Mucosa of rectum (tissue), 2 donors: ENCODE measurements around the gene PAFAH1B2.
"Not testable (repeated sequence)": the region's sequence is repeated elsewhere in the genome, so short reads cannot be mapped to it uniquely, and the experiment has no call there.

ENCODE experiments used
- H3K27ac ChIP-seq, 2 donors: one replicate each; pipeline ENCODE4 v1.7.0; 2013; ENCODE audit warnings: inconsistent platforms in 2 of 2, low read depth in 2 of 2, low read length in 2 of 2
- H3K27me3 ChIP-seq, 2 donors: one replicate each; pipeline ENCODE4 v1.7.0; 2013; ENCODE audit warnings: low read length in 2 of 2; ENCODE audit not compliant: control insufficient read depth in 2 of 2, insufficient read depth in 2 of 2
- H3K36me3 ChIP-seq, 2 donors: one replicate each; pipeline ENCODE4 v1.7.0; 2013; ENCODE audit warnings: low read length in 2 of 2; ENCODE audit not compliant: control insufficient read depth in 2 of 2, insufficient read depth in 2 of 2
- H3K4me1 ChIP-seq, 2 donors: one replicate each; pipeline ENCODE4 v1.7.0; 2013; ENCODE audit warnings: low read length in 2 of 2, mild to moderate bottlenecking in 1 of 2; ENCODE audit not compliant: control insufficient read depth in 2 of 2, insufficient read depth in 2 of 2
- H3K4me3 ChIP-seq, 2 donors: one replicate each; pipeline ENCODE4 v1.7.0; 2013; ENCODE audit warnings: low read length in 2 of 2
- H3K9ac ChIP-seq, 2 donors: one replicate each; pipeline ENCODE4 v1.7.0; 2013; ENCODE audit warnings: low read length in 2 of 2, low read depth in 1 of 2, mild to moderate bottlenecking in 1 of 2
- H3K9me3 ChIP-seq, 2 donors: one replicate each; pipeline ENCODE4 v1.7.0; 2013; ENCODE audit warnings: low read length in 2 of 2; ENCODE audit not compliant: control insufficient read depth in 2 of 2
- donor health status: healthy.
- donor health status: Normal muscosa, but diverticular disease.

PAFAH1B2 gene

GRCh38 chr11:117100556-117100955 lies 43.5 kb upstream of the PAFAH1B2 start:
- Histone ChIP-seq H3K4me1 (peaks cover 21 to 24% of the 10 kb centered on the region in 2 donors), H3K27ac (no peak overlapping the region), H3K9ac (no peak overlapping the region), H3K9me3 (no peaks in the 10 kb centered on the region), H3K36me3 (no peaks in the 10 kb centered on the region), H3K27me3 (no peaks in the 10 kb centered on the region), H3K4me3 (no peak overlapping the region)

DNA sequence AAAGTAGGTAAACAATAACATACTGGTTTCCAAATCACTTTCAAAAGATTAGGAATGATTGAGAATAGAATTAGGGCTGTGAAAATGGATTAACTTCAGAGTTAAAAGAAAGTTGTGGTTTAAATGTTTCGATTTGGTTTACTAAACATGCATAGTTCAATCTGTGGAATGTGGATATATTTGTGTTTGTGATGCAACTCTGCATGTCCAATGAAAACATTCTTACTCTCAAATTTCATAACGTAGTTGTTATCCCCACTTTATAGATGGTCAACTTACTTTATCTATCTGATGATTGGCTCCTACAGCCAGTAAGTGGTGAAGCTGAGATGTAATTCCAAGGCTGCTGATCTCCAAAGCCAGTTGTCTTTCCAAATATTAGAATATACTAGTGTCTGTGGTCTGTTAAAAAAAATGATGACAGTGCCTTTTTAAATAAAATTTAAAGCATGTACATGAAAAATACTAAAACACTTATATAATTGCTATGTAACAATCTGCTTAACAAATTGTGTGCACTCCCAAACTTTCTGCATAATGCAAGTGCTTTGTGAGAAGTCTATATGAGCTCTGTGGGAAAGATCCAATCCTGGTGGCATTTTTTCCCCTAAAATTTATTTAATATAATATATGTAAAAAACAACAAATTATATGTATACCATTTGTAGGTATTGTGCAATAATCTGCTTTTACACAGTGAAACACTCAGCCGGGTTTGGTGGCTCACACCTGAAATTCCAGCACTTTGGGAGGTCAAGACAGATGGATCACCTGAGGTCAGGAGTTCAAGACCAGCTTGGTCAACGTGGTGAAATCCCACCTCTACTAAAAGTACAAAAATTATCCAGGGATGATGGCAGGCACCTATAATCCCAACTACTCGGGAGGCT lies 36.1 kb upstream of the PAFAH1B2 start:
- Histone ChIP-seq H3K9me3 (no peaks in the 10 kb centered on the region), H3K4me3 (no peak overlapping the region), H3K27ac (no peak overlapping the region), H3K36me3 (no peaks in the 10 kb centered on the region), H3K9ac (no peak overlapping the region), H3K27me3 (no peaks in the 10 kb centered on the region), H3K4me1 (peaks cover 0 to 2% of the 10 kb centered on the region in 2 donors)

GRCh38 chr11:117110294-117110950 lies 33.7 kb upstream of the PAFAH1B2 start:
- H3K9ac ChIP-seq, result no peak overlapping the region
- H3K27ac ChIP-seq, result no peak overlapping the region
- no peaks in the 10 kb centered on the region for H3K36me3 ChIP-seq
- H3K27me3 ChIP-seq, result no peaks in the 10 kb centered on the region
- no peak overlapping the region for H3K4me3 ChIP-seq
- no peaks in the 10 kb centered on the region for H3K9me3 ChIP-seq
- peaks cover 0 to 2% of the 10 kb centered on the region in 2 donors for H3K4me1 ChIP-seq

GRCh38 chr11:117112497-117112896 lies 31.6 kb upstream of the PAFAH1B2 start:
- H3K9ac ChIP-seq, H3K9me3 ChIP-seq, H3K4me3 ChIP-seq, H3K36me3 ChIP-seq, H3K27me3 ChIP-seq, H3K27ac ChIP-seq, H3K4me1 ChIP-seq: not testable (repeated sequence)

DNA sequence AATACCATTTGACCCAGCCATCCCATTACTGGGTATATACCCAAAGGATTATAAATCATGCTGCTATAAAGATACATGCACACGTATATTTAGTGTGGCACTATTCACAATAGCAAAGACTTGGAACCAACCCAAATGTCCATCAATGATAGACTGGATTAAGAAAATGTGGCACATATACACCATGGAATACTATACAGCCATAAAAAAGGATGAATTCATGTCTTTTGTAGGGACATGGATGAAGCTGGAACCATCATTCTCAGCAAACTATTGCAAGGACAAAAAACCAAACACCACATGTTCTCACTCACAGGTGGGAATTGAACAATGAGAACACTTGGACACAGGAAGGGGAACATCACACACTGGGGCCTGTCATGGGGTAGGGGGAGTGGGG lies 31.1 kb upstream of the PAFAH1B2 start:
- H3K4me3 ChIP-seq, H3K27me3 ChIP-seq, H3K36me3 ChIP-seq, H3K9me3 ChIP-seq, H3K27ac ChIP-seq, H3K4me1 ChIP-seq, H3K9ac ChIP-seq: not testable (repeated sequence)

GRCh38 chr11:117117681-117118080 lies 26.4 kb upstream of the PAFAH1B2 start:
- H3K27ac ChIP-seq, result no peak overlapping the region
- H3K4me1 ChIP-seq, result no peaks in the 10 kb centered on the region
- H3K27me3 ChIP-seq, result no peaks in the 10 kb centered on the region
- H3K36me3 ChIP-seq, result no peaks in the 10 kb centered on the region
- no peaks in the 10 kb centered on the region for H3K9me3 ChIP-seq
- no peak overlapping the region for H3K4me3 ChIP-seq
- no peak overlapping the region for H3K9ac ChIP-seq

DNA sequence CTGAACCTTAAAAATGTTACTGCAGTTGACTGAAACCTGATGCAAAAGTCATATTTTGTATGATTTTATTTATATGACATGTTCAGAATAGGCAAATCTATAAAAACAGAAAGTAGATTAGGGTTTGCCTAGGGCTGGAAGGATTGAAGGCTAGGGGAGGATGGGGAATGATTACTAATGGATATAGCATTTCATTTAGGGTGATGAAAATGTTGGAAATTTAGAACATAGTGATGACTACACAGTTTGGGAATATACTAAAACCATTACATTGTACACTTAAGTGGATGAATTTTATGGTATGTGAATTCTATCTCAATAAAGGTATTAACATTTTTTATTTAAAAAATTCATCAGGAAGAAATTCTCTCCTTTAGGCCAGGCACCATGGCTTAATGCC lies 22.9 kb upstream of the PAFAH1B2 start:
- Histone ChIP-seq H3K4me3 (no peak overlapping the region), H3K27me3 (no peaks in the 10 kb centered on the region), H3K9ac (no peak overlapping the region), H3K9me3 (no peaks in the 10 kb centered on the region), H3K36me3 (no peaks in the 10 kb centered on the region), H3K4me1 (no peaks in the 10 kb centered on the region), H3K27ac (no peak overlapping the region)

GRCh38 chr11:117122556-117122955 lies 21.5 kb upstream of the PAFAH1B2 start:
- no peaks in the 10 kb centered on the region for H3K9me3 ChIP-seq

GRCh38 chr11:117126223-117126965 lies 17.7 kb upstream of the PAFAH1B2 start:
- Histone ChIP-seq H3K36me3 (no peaks in the 10 kb centered on the region), H3K9ac (no peak overlapping the region), H3K4me3 (no peak overlapping the region), H3K4me1 (no peaks in the 10 kb centered on the region), H3K9me3 (no peaks in the 10 kb centered on the region), H3K27me3 (peaks cover 0 to 2% of the 10 kb centered on the region in 2 donors), H3K27ac (no peak overlapping the region)

More at GRCh38 chr11:117122556-117122955, 21.5 kb upstream of the PAFAH1B2 start:
- Histone ChIP-seq H3K9ac (no peak overlapping the region), H3K4me3 (no peak overlapping the region), H3K27me3 (peaks cover 0 to 2% of the 10 kb centered on the region in 2 donors), H3K36me3 (no peaks in the 10 kb centered on the region), H3K27ac (no peak overlapping the region), H3K4me1 (no peaks in the 10 kb centered on the region)
